ENCODE measurements around the gene DENR.

The DENR gene

GRCh38 chr12:122724641-122725243 lies 27.9 kb upstream of the DENR start:
- DNase-seq: no peak
- H2AFZ ChIP-seq (ENCODE audit: low read depth, low read length): no peak overlapping the region
- H3K36me3 ChIP-seq (ENCODE audit: control insufficient read depth in 1 of 2, insufficient read depth in 2 of 2, low read depth in 1 of 2, low read length in 2 of 2): no peaks in the 10 kb centered on the region
- H3K27me3 ChIP-seq (ENCODE audit: control insufficient read depth in 1 of 2, insufficient read depth in 1 of 2, low read length in 2 of 2): no peaks in the 10 kb centered on the region
- H3K23ac ChIP-seq (ENCODE audit: low read length in 2 of 2): no peak overlapping the region
- no peak overlapping the region for H4K8ac ChIP-seq (ENCODE audit: low read length)
- no peaks in the 10 kb centered on the region for H3K9me3 ChIP-seq (ENCODE audit: control insufficient read depth, low read length)
- H3K14ac ChIP-seq (ENCODE audit: low read length in 2 of 2): no peak overlapping the region
- 95% methylated on average over 11 of the region's 12 CpGs for WGBS
- H3K27ac ChIP-seq (ENCODE audit: low read length, poor library complexity, severe bottlenecking): no peak overlapping the region
- H2BK15ac ChIP-seq (ENCODE audit: low read depth, poor library complexity, severe bottlenecking): no peak overlapping the region
- no peak overlapping the region for H3K4me2 ChIP-seq (ENCODE audit: low read length, poor library complexity, severe bottlenecking)
- no peak overlapping the region for H3K4ac ChIP-seq (ENCODE audit: low read depth in 1 of 2, low read length in 2 of 2)
- H2AK5ac ChIP-seq (ENCODE audit: low read length, severe bottlenecking): peak overlapping the region; percentile 61
- H3K9ac ChIP-seq (ENCODE audit: low read length): no peak overlapping the region
- H2BK120ac ChIP-seq (ENCODE audit: low read depth, low read length): no peak overlapping the region
- H3K18ac ChIP-seq (ENCODE audit: low read depth in 1 of 2, low read length in 2 of 2): no peak overlapping the region
- H3K4me3 ChIP-seq (ENCODE audit: insufficient read depth in 1 of 2, low read depth in 1 of 2, low read length in 2 of 2): no peak overlapping the region
- no peaks in the 10 kb centered on the region for H3K79me1 ChIP-seq (replicated peaks; ENCODE audit: low read length, poor library complexity, severe bottlenecking)
- no peak overlapping the region for H4K91ac ChIP-seq (ENCODE audit: low read length)
- H2BK5ac ChIP-seq (ENCODE audit: low read depth, low read length, poor library complexity, severe bottlenecking): no peak overlapping the region
- no peaks in the 10 kb centered on the region for H3K4me1 ChIP-seq (ENCODE audit: control insufficient read depth, insufficient read depth, low read depth, low read length)
- H2BK12ac ChIP-seq (ENCODE audit: low read length in 2 of 2): no peak overlapping the region

GRCh38 chr12:122725452-122726079 lies 27.1 kb upstream of the DENR start:
- Histone ChIP-seq H3K18ac (ENCODE audit: low read depth in 1 of 2, low read length in 2 of 2) (no peak overlapping the region), H2BK120ac (ENCODE audit: low read depth, low read length) (no peak overlapping the region), H3K79me1 (replicated peaks; ENCODE audit: low read length, poor library complexity, severe bottlenecking) (no peaks in the 10 kb centered on the region), H3K14ac (ENCODE audit: low read length in 2 of 2) (no peak overlapping the region), H3K27ac (ENCODE audit: low read length, poor library complexity, severe bottlenecking) (no peak overlapping the region), H2BK5ac (ENCODE audit: low read depth, low read length, poor library complexity, severe bottlenecking) (no peak overlapping the region), H4K91ac (ENCODE audit: low read length) (no peak overlapping the region), H3K36me3 (ENCODE audit: control insufficient read depth in 1 of 2, insufficient read depth in 2 of 2, low read depth in 1 of 2, low read length in 2 of 2) (no peaks in the 10 kb centered on the region), H3K9me3 (ENCODE audit: control insufficient read depth, low read length) (no peaks in the 10 kb centered on the region), H2BK12ac (ENCODE audit: low read length in 2 of 2) (no peak overlapping the region), H2AFZ (ENCODE audit: low read depth, low read length) (no peak overlapping the region), H3K4me1 (ENCODE audit: control insufficient read depth, insufficient read depth, low read depth, low read length) (peaks cover 7% of the 10 kb centered on the region), H4K8ac (ENCODE audit: low read length) (no peak overlapping the region), H2AK5ac (ENCODE audit: low read length, severe bottlenecking) (no peak overlapping the region), H3K9ac (ENCODE audit: low read length) (no peak overlapping the region), H3K4me2 (ENCODE audit: low read length, poor library complexity, severe bottlenecking) (no peak overlapping the region), H3K4me3 (ENCODE audit: insufficient read depth in 1 of 2, low read depth in 1 of 2, low read length in 2 of 2) (no peak overlapping the region), H3K4ac (ENCODE audit: low read depth in 1 of 2, low read length in 2 of 2) (no peak overlapping the region), H2BK15ac (ENCODE audit: low read depth, poor library complexity, severe bottlenecking) (no peak overlapping the region), H3K23ac (ENCODE audit: low read length in 2 of 2) (no peak overlapping the region), H3K27me3 (ENCODE audit: control insufficient read depth in 1 of 2, insufficient read depth in 1 of 2, low read length in 2 of 2) (no peaks in the 10 kb centered on the region)
- DNase-seq: no peak
- WGBS: 98% methylated on average over 5 of the region's 6 CpGs

- Histone ChIP-seq H2BK15ac (ENCODE audit: low read depth, poor library complexity, severe bottlenecking) (no peak overlapping the region), H2BK12ac (ENCODE audit: low read length in 2 of 2) (no peak overlapping the region), H2AFZ (ENCODE audit: low read depth, low read length) (no peak overlapping the region), H3K27ac (ENCODE audit: low read length, poor library complexity, severe bottlenecking) (no peak overlapping the region), H3K23ac (ENCODE audit: low read length in 2 of 2) (no peak overlapping the region), H4K8ac (ENCODE audit: low read length) (no peak overlapping the region), H3K4me3 (ENCODE audit: insufficient read depth in 1 of 2, low read depth in 1 of 2, low read length in 2 of 2) (no peak overlapping the region), H2BK120ac (ENCODE audit: low read depth, low read length) (no peak overlapping the region), H3K4me2 (ENCODE audit: low read length, poor library complexity, severe bottlenecking) (peak overlapping the region; percentile 36), H3K9me3 (ENCODE audit: control insufficient read depth, low read length) (no peaks in the 10 kb centered on the region), H3K79me1 (replicated peaks; ENCODE audit: low read length, poor library complexity, severe bottlenecking) (no peaks in the 10 kb centered on the region), H3K36me3 (ENCODE audit: control insufficient read depth in 1 of 2, insufficient read depth in 2 of 2, low read depth in 1 of 2, low read length in 2 of 2) (no peaks in the 10 kb centered on the region), H3K27me3 (ENCODE audit: control insufficient read depth in 1 of 2, insufficient read depth in 1 of 2, low read length in 2 of 2) (no peaks in the 10 kb centered on the region), H3K4me1 (ENCODE audit: control insufficient read depth, insufficient read depth, low read depth, low read length) (peaks cover 10% of the 10 kb centered on the region), H3K14ac (ENCODE audit: low read length in 2 of 2) (no peak overlapping the region), H2AK5ac (ENCODE audit: low read length, severe bottlenecking) (no peak overlapping the region), H4K91ac (ENCODE audit: low read length) (no peak overlapping the region), H3K9ac (ENCODE audit: low read length) (no peak overlapping the region), H2BK5ac (ENCODE audit: low read depth, low read length, poor library complexity, severe bottlenecking) (no peak overlapping the region), H3K4ac (ENCODE audit: low read depth in 1 of 2, low read length in 2 of 2) (no peak overlapping the region), H3K18ac (ENCODE audit: low read depth in 1 of 2, low read length in 2 of 2) (no peak overlapping the region)
- WGBS: 50% methylated on average over 2 of the region's 5 CpGs
- DNase-seq: no peak
Measured at GRCh38 chr12:122726080-122726558, 26.5 kb upstream of the DENR start.

GRCh38 chr12:122729583-122730214 lies 22.9 kb upstream of the DENR start:
- no peak overlapping the region for H3K14ac ChIP-seq (ENCODE audit: low read length in 2 of 2)
- H3K79me1 ChIP-seq (replicated peaks; ENCODE audit: low read length, poor library complexity, severe bottlenecking): no peaks in the 10 kb centered on the region
- H2AFZ ChIP-seq (ENCODE audit: low read depth, low read length): no peak overlapping the region
- DNase-seq: no peak
- H2BK15ac ChIP-seq (ENCODE audit: low read depth, poor library complexity, severe bottlenecking): no peak overlapping the region
- no peak overlapping the region for H3K23ac ChIP-seq (ENCODE audit: low read length in 2 of 2)
- H2BK5ac ChIP-seq (ENCODE audit: low read depth, low read length, poor library complexity, severe bottlenecking): no peak overlapping the region
- H2BK12ac ChIP-seq (ENCODE audit: low read length in 2 of 2): no peak overlapping the region
- no peak overlapping the region for H3K18ac ChIP-seq (ENCODE audit: low read depth in 1 of 2, low read length in 2 of 2)
- H4K91ac ChIP-seq (ENCODE audit: low read length): no peak overlapping the region
- no peak overlapping the region for H3K4ac ChIP-seq (ENCODE audit: low read depth in 1 of 2, low read length in 2 of 2)
- H3K9me3 ChIP-seq (ENCODE audit: control insufficient read depth, low read length): no peaks in the 10 kb centered on the region
- no peak overlapping the region for H3K4me2 ChIP-seq (ENCODE audit: low read length, poor library complexity, severe bottlenecking)
- H3K27ac ChIP-seq (ENCODE audit: low read length, poor library complexity, severe bottlenecking): no peak overlapping the region
- H3K36me3 ChIP-seq (ENCODE audit: control insufficient read depth in 1 of 2, insufficient read depth in 2 of 2, low read depth in 1 of 2, low read length in 2 of 2): no peaks in the 10 kb centered on the region
- H2BK120ac ChIP-seq (ENCODE audit: low read depth, low read length): no peak overlapping the region
- peak overlapping the region in 1 of 2 experiments; percentile 72 for H3K4me3 ChIP-seq (ENCODE audit: insufficient read depth in 1 of 2, low read depth in 1 of 2, low read length in 2 of 2)
- 96% methylated on average over 27 of the region's 27 CpGs for WGBS
- no peaks in the 10 kb centered on the region for H3K27me3 ChIP-seq (ENCODE audit: control insufficient read depth in 1 of 2, insufficient read depth in 1 of 2, low read length in 2 of 2)
- H3K4me1 ChIP-seq (ENCODE audit: control insufficient read depth, insufficient read depth, low read depth, low read length): peaks cover 10% of the 10 kb centered on the region
- H3K9ac ChIP-seq (ENCODE audit: low read length): peak overlapping the region; percentile 73
- no peak overlapping the region for H2AK5ac ChIP-seq (ENCODE audit: low read length, severe bottlenecking)
- H4K8ac ChIP-seq (ENCODE audit: low read length): no peak overlapping the region
